CD14-positive monocyte (primary cell): ENCODE measurements around the gene CAPN14. TPM values are rescaled to one million over a fixed set of nuclear protein-coding genes. Genes with fewer than 3 reads are reported as not detected.

Source experiments
- DNase-seq, 3 donors: peaks; one replicate each; pipeline ENCODE4 v3.0.0-alpha.2; 2011 to 2022
- H2AFZ ChIP-seq: 2 replicates; pipeline ENCODE4 v1.6.0; 2012; ENCODE audit warnings: mild to moderate bottlenecking, low read depth, low read length, inconsistent platforms; ENCODE audit not compliant: insufficient read depth, poor library complexity, severe bottlenecking
- H3K27ac ChIP-seq, 2 donors: 1 replicate in 1 of 2; 2 replicates in 1 of 2; pipeline ENCODE4 v1.5.1; 2012 to 2013; ENCODE audit warnings: low read length in 2 of 2, control low read depth in 1 of 2, inconsistent platforms in 1 of 2, low read depth in 1 of 2, mild to moderate bottlenecking in 1 of 2
- H3K27me3 ChIP-seq, 2 donors: one replicate each; pipeline versions ENCODE4 v1.6.0 to v1.6.1; 2011 to 2013; ENCODE audit warnings: low read length in 2 of 2; ENCODE audit not compliant: control insufficient read depth in 2 of 2, insufficient read depth in 2 of 2
- H3K36me3 ChIP-seq, 2 donors: replicated peaks in 1 of 2; 1 replicate in 1 of 2; 2 replicates in 1 of 2; pipeline versions ENCODE4 v1.5.1 to v1.6.1; 2012 to 2013; ENCODE audit warnings: low read length in 2 of 2, control low read depth in 1 of 2, inconsistent platforms in 1 of 2, mild to moderate bottlenecking in 1 of 2; ENCODE audit not compliant: insufficient read depth in 2 of 2, control insufficient read depth in 1 of 2
- H3K4me1 ChIP-seq, 2 donors: 1 replicate in 1 of 2; 2 replicates in 1 of 2; pipeline versions ENCODE4 v1.5.1 to v1.6.1; 2012 to 2013; ENCODE audit warnings: low read length in 2 of 2, control low read depth in 1 of 2, inconsistent platforms in 1 of 2, mild to moderate bottlenecking in 1 of 2, moderate library complexity in 1 of 2; ENCODE audit not compliant: insufficient read depth in 2 of 2, control insufficient read depth in 1 of 2
- H3K4me2 ChIP-seq: replicated peaks from 2 replicates; pipeline ENCODE3; 2012; ENCODE audit warnings: low read length, moderate library complexity, mild to moderate bottlenecking; ENCODE audit not compliant: poor library complexity, severe bottlenecking; ENCODE audit errors: extremely low read depth
- H3K4me3 ChIP-seq, 3 experiments: fragments of 200-600 bp in 1 of 3; sonication (generic) in 1 of 3; replicated peaks in 1 of 3; 1 replicate in 2 of 3; 2 replicates in 1 of 3; pipeline ENCODE4 v1.5.1; 2011 to 2013; ENCODE audit warnings: low read length in 3 of 3, mild to moderate bottlenecking in 3 of 3, control low read depth in 2 of 3, low read depth in 2 of 3, inconsistent platforms in 1 of 3, moderate library complexity in 1 of 3
- H3K79me2 ChIP-seq: 2 replicates; pipeline ENCODE4 v1.6.0; 2012; ENCODE audit warnings: mild to moderate bottlenecking, control low read depth, inconsistent platforms, low read length, moderate library complexity; ENCODE audit not compliant: insufficient read depth
- H3K9ac ChIP-seq: 2 replicates; pipeline ENCODE4 v1.6.0; 2017; ENCODE audit warnings: low read length, mild to moderate bottlenecking; ENCODE audit not compliant: insufficient read depth, poor library complexity, severe bottlenecking
- H3K9me3 ChIP-seq, 2 donors: replicated peaks in 1 of 2; 1 replicate in 1 of 2; 2 replicates in 1 of 2; pipeline versions ENCODE4 v1.5.1 to v1.6.1; 2012 to 2013; ENCODE audit warnings: low read length in 2 of 2, control low read depth in 1 of 2; ENCODE audit not compliant: control insufficient read depth in 1 of 2, insufficient read depth in 1 of 2
- H4K20me1 ChIP-seq: 2 replicates; pipeline ENCODE4 v1.6.0; 2012; ENCODE audit warnings: mild to moderate bottlenecking, low read length, control low read depth, moderate library complexity; ENCODE audit not compliant: insufficient read depth
- H3K27ac Mint-ChIP-seq, 7 donors: one replicate each; pipeline ENCODE4 v1.8.0; 2020; ENCODE audit warnings: mild to moderate bottlenecking in 7 of 7, mixed read lengths in 7 of 7, moderate library complexity in 6 of 7, inconsistent platforms in 2 of 7
- H3K27me3 Mint-ChIP-seq, 3 donors: one replicate each; pipeline ENCODE4 v1.8.0; 2021 to 2022; ENCODE audit warnings: low read depth in 3 of 3, mild to moderate bottlenecking in 3 of 3, mixed read lengths in 3 of 3, moderate library complexity in 3 of 3, inconsistent platforms in 1 of 3
- H3K36me3 Mint-ChIP-seq, 2 donors: one replicate each; pipeline ENCODE4 v1.8.0; 2020; ENCODE audit warnings: mixed read lengths in 2 of 2, inconsistent platforms in 1 of 2, mild to moderate bottlenecking in 1 of 2
- H3K4me1 Mint-ChIP-seq: one replicate; pipeline ENCODE4 v1.8.0; 2020; ENCODE audit warnings: mild to moderate bottlenecking, mixed read lengths
- H3K4me3 Mint-ChIP-seq, 2 donors: one replicate each; pipeline ENCODE4 v1.8.0; 2020; ENCODE audit warnings: mild to moderate bottlenecking in 2 of 2, mixed read lengths in 2 of 2, moderate library complexity in 1 of 2
- H3K9me3 Mint-ChIP-seq, 7 donors: one replicate each; pipeline ENCODE4 v1.8.0; 2020 to 2022; ENCODE audit warnings: mixed read lengths in 7 of 7, mild to moderate bottlenecking in 6 of 7, moderate library complexity in 6 of 7, inconsistent platforms in 2 of 7
- CTCF ChIP-seq: fragments of 200-600 bp; IDR thresholded peaks from one replicate; pipeline ENCODE4 v1.8.0; 2022; ENCODE audit warnings: antibody characterized with exemption, mild to moderate bottlenecking
- WGBS: methylation state at CpG from one replicate; pipeline ENCODE4 v1.1.5; 2013; ENCODE audit warnings: missing lambda C conversion rate; ENCODE audit not compliant: insufficient coverage; 5-methylcytosine and 5-hydroxymethylcytosine counted together
- intact Hi-C, 2 donors: fragments of 100-400 bp; cut with micrococcal nuclease; formaldehyde crosslinking; loops; one replicate each; pipeline versions ENCODE4 v1.15.0 to v1.15.1; 2023
- polyA plus RNA-seq, 3 donors: library from polyadenylated mRNA; depleted of rRNA in 1 of 3; unstranded in 2 of 3; stranded (reverse) in 1 of 3; fragments of 300-500 nt in 2 of 3; fragments of >200 nt in 1 of 3; fragmentation: Illumina TruSeq in 2 of 3; gene quantifications; 1 replicate in 2 of 3; 2 replicates in 1 of 3; pipeline ENCODE4 v1.2.3, GENCODE V29; 2012 to 2021

Gene CAPN14
- polyA plus RNA-seq, 3 donors, result not detected

- Histone ChIP-seq H3K4me1 (peaks cover 0 to 2% of the 10 kb centered on the region in 2 donors), H3K9ac (no peak overlapping the region), H3K9me3 (no peaks in the 10 kb centered on the region), H3K79me2 (no peaks in the 10 kb centered on the region), H3K27ac (no peak overlapping the region), H2AFZ (no peak overlapping the region), H3K27me3 (no peaks in the 10 kb centered on the region), H3K4me2 (no peak overlapping the region), H4K20me1 (no peaks in the 10 kb centered on the region), H3K36me3 (no peaks in the 10 kb centered on the region), H3K4me3 (no peak overlapping the region)
- intact Hi-C loops, result no loop called here
- WGBS, result 100% methylated on average over 2 of the region's 5 CpGs
- no peak for DNase-seq
- TF ChIP-seq CTCF, result no peak
- Mint-ChIP-seq H3K9me3 (no peaks in the 10 kb centered on the region), H3K36me3 (no peaks in the 10 kb centered on the region), H3K4me1 (peaks cover 10% of the 10 kb centered on the region), H3K27ac (no peak overlapping the region), H3K4me3 (no peak overlapping the region), H3K27me3 (peaks cover 0 to 3% (median 2%) of the 10 kb centered on the region in 3 donors)
Measured at GRCh38 chr2:31243053-31243452, 25.7 kb upstream of the CAPN14 start.

GRCh38 chr2:31241625-31242270 lies 24.4 kb upstream of the CAPN14 start:
- Histone ChIP-seq H3K4me2 (no peak overlapping the region), H3K27me3 (no peaks in the 10 kb centered on the region), H3K9me3 (no peaks in the 10 kb centered on the region), H3K79me2 (no peaks in the 10 kb centered on the region), H3K36me3 (no peaks in the 10 kb centered on the region), H4K20me1 (no peaks in the 10 kb centered on the region), H3K9ac (no peak overlapping the region), H3K4me1 (peaks cover 0 to 2% of the 10 kb centered on the region in 2 donors), H3K4me3 (no peak overlapping the region), H2AFZ (no peak overlapping the region), H3K27ac (no peak overlapping the region)
- H3K9me3 Mint-ChIP-seq, result no peaks in the 10 kb centered on the region
- DNase-seq, result no peak
- H3K27ac Mint-ChIP-seq, result no peak overlapping the region
- WGBS, result 96% methylated on average over 4 of the region's 10 CpGs
- no peaks in the 10 kb centered on the region for H3K36me3 Mint-ChIP-seq
- no peak for TF ChIP-seq CTCF
- peaks cover 0 to 4% (median 2%) of the 10 kb centered on the region in 3 donors for H3K27me3 Mint-ChIP-seq
- H3K4me1 Mint-ChIP-seq, result peaks cover 10% of the 10 kb centered on the region
- intact Hi-C loops, result no loop called here
- H3K4me3 Mint-ChIP-seq, result no peak overlapping the region
